ENCODE results near the gene MAMDC2.

MAMDC2 gene

DNA sequence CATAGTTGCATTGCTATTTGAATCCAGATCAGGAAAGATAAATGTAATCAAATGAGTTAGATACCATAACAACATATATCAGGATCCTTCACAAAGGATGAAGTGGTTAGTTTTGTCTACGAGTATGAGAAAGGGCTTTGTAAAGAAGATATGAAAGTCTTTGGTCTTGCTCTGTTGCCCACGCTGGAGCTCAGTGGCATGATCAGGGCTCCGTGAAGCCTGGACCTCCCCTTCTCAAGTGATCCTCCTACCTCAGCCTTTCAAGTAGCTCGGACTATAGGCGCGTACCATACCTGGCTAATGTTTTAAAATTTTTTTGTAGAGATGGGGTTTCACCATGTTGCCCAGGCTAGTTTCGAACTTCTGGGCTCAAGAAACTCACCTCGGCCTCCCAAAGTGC, 217.0 kb downstream of the MAMDC2 start:
- no peak for DNase-seq (ENCODE audit: low spot score)

- DNase-seq (ENCODE audit: low spot score) = no peak
Observed at GRCh38 chr9:70261131-70261870, 217.7 kb downstream of the MAMDC2 start.

- DNase-seq (ENCODE audit: low spot score) = no peak
Observed at GRCh38 chr9:70262366-70262765, 218.7 kb downstream of the MAMDC2 start.

GRCh38 chr9:70262948-70263347, 219.3 kb downstream of the MAMDC2 start:
- DNase-seq (ENCODE audit: low spot score) = no peak

- no peak for DNase-seq (ENCODE audit: low spot score)
Observed at GRCh38 chr9:70263421-70263820, 219.8 kb downstream of the MAMDC2 start.

Measured in cerebellar cortex (tissue), 1 donor.